GM18511 (cell line): ENCODE data around the gene HSPB7.
"Not testable (repeated sequence)": the region's sequence is repeated elsewhere in the genome, so short reads cannot be mapped to it uniquely, and the experiment has no call there.

Experiments
- ATAC-seq: cut with Tn5 transposase; IDR thresholded peaks from one replicate; pipeline ENCODE4 v1.9.1; 2021; ENCODE audit warnings: mild to moderate bottlenecking, moderate library complexity; ENCODE audit not compliant: unreplicated experiment

Gene HSPB7

GRCh38 chr1:16051039-16051438, 33.2 kb upstream of the HSPB7 start:
- no peak for ATAC-seq

- no peak for ATAC-seq
These were observed 32.5 kb upstream of the HSPB7 start for GRCh38 chr1:16050328-16050727.

GRCh38 chr1:16048573-16049189, 30.8 kb upstream of the HSPB7 start:
- ATAC-seq: no peak

- ATAC-seq: no peak
These were observed 30.1 kb upstream of the HSPB7 start for GRCh38 chr1:16047791-16048475.

- no peak for ATAC-seq
These were observed 29.0 kb upstream of the HSPB7 start for GRCh38 chr1:16046842-16047241.

GRCh38 chr1:16043950-16044349, 26.1 kb upstream of the HSPB7 start:
- no peak for ATAC-seq

- no peak for ATAC-seq
These were observed 25.7 kb upstream of the HSPB7 start, which contains the start of gene CLCNKB for GRCh38 chr1:16043521-16043920. CLCNKB (plus strand) TSS chr1:16043782; CDS start chr1:16044493, 711 bp downstream.

- ATAC-seq: not testable (repeated sequence)
These were observed 24.8 kb upstream of the HSPB7 start for GRCh38 chr1:16042654-16043053.

- no peak for ATAC-seq
These were observed 24.3 kb upstream of the HSPB7 start for GRCh38 chr1:16042096-16042495.

GRCh38 chr1:16041200-16041599, 23.4 kb upstream of the HSPB7 start:
- no peak for ATAC-seq

GRCh38 chr1:16039871-16040270, 22.0 kb upstream of the HSPB7 start:
- ATAC-seq: not testable (repeated sequence)

GRCh38 chr1:16038620-16038912, 20.7 kb upstream of the HSPB7 start:
- ATAC-seq: no peak

- not testable (repeated sequence) for ATAC-seq
These were observed 18.6 kb upstream of the HSPB7 start for GRCh38 chr1:16036461-16036860.

GRCh38 chr1:16033103-16033632, 15.3 kb upstream of the HSPB7 start:
- ATAC-seq: not testable (repeated sequence)

- no peak for ATAC-seq
These were observed 14.7 kb upstream of the HSPB7 start for GRCh38 chr1:16032388-16033102.

GRCh38 chr1:16031551-16031950, 13.7 kb upstream of the HSPB7 start:
- ATAC-seq: no peak

GRCh38 chr1:16029288-16029687, 11.4 kb upstream of the HSPB7 start:
- ATAC-seq: no peak

GRCh38 chr1:16029003-16029268, 11.1 kb upstream of the HSPB7 start:
- ATAC-seq: not testable (repeated sequence)

GRCh38 chr1:16028237-16029002, 10.6 kb upstream of the HSPB7 start:
- no peak for ATAC-seq

GRCh38 chr1:16026723-16027484, 9.1 kb upstream of the HSPB7 start:
- ATAC-seq: no peak

GRCh38 chr1:16026302-16026701, 8.5 kb upstream of the HSPB7 start:
- ATAC-seq: not testable (repeated sequence)
